GM23248 (cell line): ENCODE measurements around the gene DDX4.

Experiments used
- EZH2 ChIP-seq: fragments of 200-600 bp; sonication (generic); IDR thresholded peaks from 2 replicates; pipeline ENCODE4 v1.6.1; 2018; ENCODE audit warnings: antibody characterized with exemption, mild to moderate bottlenecking; ENCODE audit not compliant: insufficient read depth, poor library complexity, severe bottlenecking
- EZH2phosphoT487 ChIP-seq: fragments of 200-600 bp; sonication (generic); IDR thresholded peaks from 2 replicates; pipeline ENCODE4 v1.6.1; 2018; ENCODE audit warnings: antibody characterized with exemption, moderate library complexity, mild to moderate bottlenecking, low read depth; ENCODE audit not compliant: insufficient read depth

- TF ChIP-seq EZH2: no peak
- TF ChIP-seq EZH2phosphoT487: no peak
Observed at GRCh38 chr5:55720188-55720703, 17.6 kb upstream of the DDX4 start.
